ENCODE measurements around the gene SLC31A2.
"Not testable (repeated sequence)": the region's sequence is repeated elsewhere in the genome, so short reads cannot be mapped to it uniquely, and the experiment has no call there.

Gene SLC31A2

GRCh38 chr9:113148781-113149510 lies 1.9 kb upstream of the SLC31A2 start:
- DNase-seq: peak in 1 of 10 donors; percentile 46
- intact Hi-C loops (cut with DNase I): no loop called here

GRCh38 chr9:113149561-113149960 lies 1.2 kb upstream of the SLC31A2 start:
- DNase-seq; intact Hi-C loops (cut with DNase I): not testable (repeated sequence)

GRCh38 chr9:113151696-113152630 lies 1.2 kb downstream of the SLC31A2 start:
- DNase-seq: no peak
- intact Hi-C loops (cut with DNase I): loop anchor here (5.0 kb wide), 1 partner anchor 40 kb away; no protein-coding TSS in a partner anchor

DNA sequence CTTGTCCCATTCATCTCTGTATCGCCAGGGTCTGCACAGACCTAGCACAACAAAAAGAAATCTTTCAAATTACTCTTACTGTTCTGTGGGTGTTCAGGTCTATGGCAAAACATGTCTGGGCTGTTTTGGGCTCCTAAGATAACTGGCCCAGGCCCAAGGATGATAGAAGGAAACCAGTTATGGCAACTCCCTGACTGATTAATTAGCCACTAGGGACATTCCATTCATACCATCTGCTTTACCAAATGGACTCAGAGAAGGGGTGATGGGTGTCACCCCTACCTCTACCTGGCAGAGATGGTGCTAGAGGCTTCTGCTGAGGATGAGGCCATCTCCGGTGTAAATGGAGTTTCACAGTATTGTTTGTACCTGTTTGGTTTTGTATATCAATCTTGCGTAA lies 1.9 kb downstream of the SLC31A2 start:
- intact Hi-C loops (cut with DNase I): loop anchor here (5.0 kb wide), 1 partner anchor 40 kb away; no protein-coding TSS in a partner anchor
- no peak for DNase-seq

DNA sequence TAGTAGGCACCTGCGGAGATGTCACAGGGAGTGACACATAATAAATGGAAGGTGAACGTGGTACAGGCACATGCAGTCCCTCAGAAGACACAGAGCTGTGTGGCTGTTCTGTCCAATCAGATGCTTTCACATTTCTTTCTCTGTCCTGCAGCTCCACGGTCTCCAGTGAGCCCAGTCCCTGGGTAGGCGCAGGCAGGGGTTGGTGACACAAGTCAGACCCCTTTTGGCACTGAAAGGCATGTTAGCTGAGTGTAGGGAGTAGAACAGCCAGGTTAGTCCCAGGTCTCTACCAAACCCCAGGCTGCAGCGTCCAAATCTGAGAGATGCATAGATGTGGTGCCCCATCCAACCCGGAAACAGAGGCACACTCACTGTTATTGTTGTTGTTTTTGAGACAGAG lies 2.8 kb downstream of the SLC31A2 start:
- intact Hi-C loops (cut with DNase I): loop anchor here (5.0 kb wide), 1 partner anchor 41 kb away; no protein-coding TSS in a partner anchor
- DNase-seq: peak in 1 of 10 donors; percentile 48

DNA sequence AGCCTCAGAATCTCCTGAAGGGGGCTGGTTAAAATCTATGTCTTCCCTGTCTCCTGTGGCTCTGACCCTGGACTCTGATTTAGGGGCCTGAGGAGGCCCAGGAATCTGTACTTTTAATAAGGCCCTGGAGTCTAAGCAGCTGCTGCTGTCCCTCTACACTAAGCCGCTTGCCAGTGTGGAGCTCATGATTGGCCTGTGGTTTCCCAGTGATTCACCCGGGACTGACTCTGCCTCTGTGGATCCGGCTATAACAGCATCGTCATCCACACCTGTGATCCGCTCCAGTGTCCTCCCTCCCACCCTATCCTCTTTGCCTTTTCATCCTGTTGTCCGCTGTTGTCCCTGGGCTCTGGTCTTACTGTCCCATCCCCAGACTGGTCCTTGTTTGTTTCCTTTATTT lies 3.7 kb downstream of the SLC31A2 start:
- peak in 8 of 10 donors; percentile 31 to 93 (median 62) for DNase-seq
- intact Hi-C loops (cut with DNase I): loop anchor here (5.0 kb wide), 1 partner anchor 42 kb away; no protein-coding TSS in a partner anchor

GRCh38 chr9:113154946-113155345 lies 4.1 kb downstream of the SLC31A2 start:
- intact Hi-C loops (cut with DNase I): loop anchor here (5.0 kb wide), 1 partner anchor 43 kb away; no protein-coding TSS in a partner anchor
- DNase-seq: no peak

DNA sequence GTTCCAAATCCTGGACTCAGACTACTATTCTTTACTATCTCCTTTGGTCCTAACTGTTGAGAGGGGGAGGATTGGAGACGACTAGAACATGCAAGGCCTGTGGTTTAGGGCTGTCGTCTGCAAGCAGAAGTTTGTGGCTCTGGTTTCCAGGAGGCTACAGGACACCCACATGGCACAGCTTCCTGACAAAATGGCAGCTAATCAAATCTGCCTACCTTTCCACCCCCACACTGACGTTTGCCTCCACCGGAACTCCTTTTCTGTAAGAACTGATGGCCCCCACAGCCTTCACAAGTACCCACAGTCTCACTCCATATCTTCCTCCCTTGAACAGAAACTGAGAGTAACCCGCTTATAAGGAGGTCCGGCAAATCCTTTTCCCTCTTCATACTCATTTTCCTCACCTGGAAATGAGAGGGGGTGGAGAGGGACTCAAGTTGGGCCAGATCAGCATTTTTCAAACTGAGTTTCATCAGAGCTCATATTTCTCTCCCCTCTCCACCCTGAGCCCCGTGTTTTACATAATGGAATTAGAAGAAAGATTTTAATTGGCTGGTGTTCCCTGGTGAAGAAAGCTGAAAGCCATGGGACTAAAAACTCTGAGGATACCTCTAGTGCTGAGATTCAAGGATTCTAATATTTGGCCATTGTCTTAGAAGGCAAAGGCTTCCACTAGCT lies 5.2 kb downstream of the SLC31A2 start:
- peak in 1 of 10 donors; percentile 61 for DNase-seq
- intact Hi-C loops (cut with DNase I): no loop called here

- intact Hi-C loops (cut with DNase I): no loop called here
- no peak for DNase-seq
These were observed 6.1 kb downstream of the SLC31A2 start for GRCh38 chr9:113156880-113157279.

GRCh38 chr9:113158446-113158845 lies 7.6 kb downstream of the SLC31A2 start:
- no peak for DNase-seq
- intact Hi-C loops (cut with DNase I): no loop called here

GRCh38 chr9:113160571-113160970 lies 9.8 kb downstream of the SLC31A2 start:
- DNase-seq: no peak
- intact Hi-C loops (cut with DNase I): loop anchor here (5.0 kb wide), 1 partner anchor 62 kb away; the partner anchor contains the start of genes FKBP15 and SLC31A1

DNA sequence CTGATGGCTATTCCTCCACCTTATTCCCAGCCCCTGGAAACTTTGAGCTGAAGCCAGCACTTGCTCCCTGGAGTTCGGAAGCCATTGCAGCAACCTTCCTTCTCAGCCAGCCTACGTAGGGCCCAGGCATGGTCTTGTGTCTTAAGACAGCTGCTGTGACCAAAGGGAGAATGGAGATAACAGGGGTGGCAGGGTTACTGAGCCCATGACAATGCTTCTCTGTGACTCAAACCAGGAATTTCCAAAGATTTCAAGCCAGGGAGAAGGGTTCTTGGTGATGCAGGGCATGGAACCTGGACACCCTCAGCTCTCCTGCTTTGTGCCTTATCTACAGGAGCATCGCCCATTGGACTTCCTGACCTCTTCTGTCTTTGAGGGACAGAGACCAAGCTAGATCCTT lies 12.2 kb downstream of the SLC31A2 start:
- intact Hi-C loops (cut with DNase I): loop anchor here (5.0 kb wide), 1 partner anchor 59 kb away; the partner anchor contains the start of genes FKBP15 and SLC31A1

GRCh38 chr9:113164536-113165300 lies 13.9 kb downstream of the SLC31A2 start:
- intact Hi-C loops (cut with DNase I): loop anchor here (5.0 kb wide), 1 partner anchor 58 kb away; the partner anchor contains the start of genes FKBP15 and SLC31A1
- DNase-seq: peak; percentile 53 to 93 (median 70)

More for the DNA sequence above, 12.2 kb downstream of the SLC31A2 start:
- DNase-seq: no peak

- peak in 1 of 10 donors; percentile 70 for DNase-seq
- intact Hi-C loops (cut with DNase I): no loop called here
These were observed 15.2 kb downstream of the SLC31A2 start for GRCh38 chr9:113166039-113166438.

GRCh38 chr9:113168809-113169208 lies 18.0 kb downstream of the SLC31A2 start:
- no peak for DNase-seq
- intact Hi-C loops (cut with DNase I): no loop called here

GRCh38 chr9:113173341-113173740 lies 22.5 kb downstream of the SLC31A2 start:
- DNase-seq: no peak
- intact Hi-C loops (cut with DNase I): no loop called here

GRCh38 chr9:113176803-113177202 lies 26.0 kb downstream of the SLC31A2 start:
- intact Hi-C loops (cut with DNase I): no loop called here
- no peak for DNase-seq

DNA sequence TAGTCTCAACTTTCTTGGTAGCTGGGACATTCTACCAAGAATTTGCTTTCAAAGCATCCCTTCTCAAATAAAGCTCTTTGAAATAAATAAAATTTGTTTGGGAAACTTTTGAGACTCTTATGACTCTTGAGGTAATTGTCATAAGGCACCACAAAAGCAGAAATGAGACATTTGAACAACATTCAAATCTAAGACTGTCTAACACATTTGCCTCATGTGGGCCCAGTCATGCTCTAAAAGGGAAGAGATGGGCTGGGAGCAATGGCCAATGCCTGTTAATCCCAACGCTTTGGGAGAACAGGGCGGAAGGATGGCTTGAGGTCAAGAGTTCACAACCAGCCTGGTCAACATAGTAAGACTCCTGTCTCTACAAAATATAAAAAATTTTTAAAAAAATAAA lies 26.4 kb downstream of the SLC31A2 start:
- no peak for DNase-seq
- intact Hi-C loops (cut with DNase I): no loop called here

DNA sequence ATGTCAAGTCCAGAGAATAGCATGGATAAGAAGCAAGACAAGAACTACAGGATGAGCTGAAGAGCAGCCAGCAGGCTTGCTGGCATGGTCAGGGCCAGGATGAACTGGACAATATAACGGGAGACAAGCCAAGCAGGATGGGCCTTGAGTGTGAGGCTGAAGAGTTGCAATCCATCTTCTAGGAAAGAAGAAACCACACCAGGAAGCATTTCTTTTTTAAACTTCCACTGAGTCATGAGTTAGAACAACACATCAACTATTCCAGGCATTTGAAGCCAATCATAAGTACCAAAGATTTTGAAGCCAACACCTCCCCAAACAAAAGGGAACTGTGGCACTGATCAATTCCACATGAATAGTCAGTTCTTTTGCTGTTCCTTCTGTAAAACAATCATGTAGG lies 27.3 kb downstream of the SLC31A2 start:
- no peak for DNase-seq
- intact Hi-C loops (cut with DNase I): no loop called here

Measured in posterior cingulate gyrus (tissue), 11 donors.